ENCODE data around the gene MACC1.
A peak's percentile ranks its signal among the peaks of the same experiment; 100 is the strongest.

The MACC1 gene

DNA sequence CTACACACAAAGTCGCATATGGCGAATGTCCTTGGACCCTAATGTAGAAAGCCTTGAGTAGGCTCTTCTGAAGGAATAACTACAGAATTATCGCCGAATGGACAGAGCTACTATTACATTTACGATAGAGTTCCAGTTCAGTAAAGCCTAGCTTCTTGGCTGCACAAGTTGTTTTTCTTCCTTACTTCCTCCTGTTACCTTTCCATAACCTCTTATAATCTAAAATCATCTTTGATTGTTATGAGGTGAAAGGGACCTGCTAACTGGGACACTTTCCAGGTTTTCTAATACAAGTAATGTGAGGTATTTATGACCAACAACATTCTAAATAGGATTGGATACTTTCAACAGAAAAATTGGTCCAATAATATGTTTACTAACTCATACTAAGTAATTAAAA, 31.2 kb downstream of the MACC1 start:
- no peaks in the 10 kb centered on the region for H3K9me3 ChIP-seq (ENCODE audit: severe bottlenecking)
- DNase-seq (ENCODE audit: low spot score) = no peak
- H3K4me1 ChIP-seq (ENCODE audit: insufficient read depth, poor library complexity, severe bottlenecking) = no peaks in the 10 kb centered on the region
- TF ChIP-seq, protein P1, sequence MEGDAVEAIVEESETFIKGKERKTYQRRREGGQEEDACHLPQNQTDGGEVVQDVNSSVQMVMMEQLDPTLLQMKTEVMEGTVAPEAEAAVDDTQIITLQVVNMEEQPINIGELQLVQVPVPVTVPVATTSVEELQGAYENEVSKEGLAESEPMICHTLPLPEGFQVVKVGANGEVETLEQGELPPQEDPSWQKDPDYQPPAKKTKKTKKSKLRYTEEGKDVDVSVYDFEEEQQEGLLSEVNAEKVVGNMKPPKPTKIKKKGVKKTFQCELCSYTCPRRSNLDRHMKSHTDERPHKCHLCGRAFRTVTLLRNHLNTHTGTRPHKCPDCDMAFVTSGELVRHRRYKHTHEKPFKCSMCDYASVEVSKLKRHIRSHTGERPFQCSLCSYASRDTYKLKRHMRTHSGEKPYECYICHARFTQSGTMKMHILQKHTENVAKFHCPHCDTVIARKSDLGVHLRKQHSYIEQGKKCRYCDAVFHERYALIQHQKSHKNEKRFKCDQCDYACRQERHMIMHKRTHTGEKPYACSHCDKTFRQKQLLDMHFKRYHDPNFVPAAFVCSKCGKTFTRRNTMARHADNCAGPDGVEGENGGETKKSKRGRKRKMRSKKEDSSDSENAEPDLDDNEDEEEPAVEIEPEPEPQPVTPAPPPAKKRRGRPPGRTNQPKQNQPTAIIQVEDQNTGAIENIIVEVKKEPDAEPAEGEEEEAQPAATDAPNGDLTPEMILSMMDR (IDR thresholded peaks at IDR 0.05; ENCODE audit: poor library complexity, severe bottlenecking) = no peak
- no peak overlapping the region for H3K4me3 ChIP-seq (ENCODE audit: severe bottlenecking)
- H3K27ac ChIP-seq (ENCODE audit: poor library complexity, severe bottlenecking) = no peak overlapping the region
- H3K36me3 ChIP-seq (ENCODE audit: low read depth) = no peaks in the 10 kb centered on the region
- H3K27me3 ChIP-seq (ENCODE audit: insufficient read depth, poor library complexity, severe bottlenecking) = no peaks in the 10 kb centered on the region
- no peak for ATAC-seq (ENCODE audit: low read depth)

DNA sequence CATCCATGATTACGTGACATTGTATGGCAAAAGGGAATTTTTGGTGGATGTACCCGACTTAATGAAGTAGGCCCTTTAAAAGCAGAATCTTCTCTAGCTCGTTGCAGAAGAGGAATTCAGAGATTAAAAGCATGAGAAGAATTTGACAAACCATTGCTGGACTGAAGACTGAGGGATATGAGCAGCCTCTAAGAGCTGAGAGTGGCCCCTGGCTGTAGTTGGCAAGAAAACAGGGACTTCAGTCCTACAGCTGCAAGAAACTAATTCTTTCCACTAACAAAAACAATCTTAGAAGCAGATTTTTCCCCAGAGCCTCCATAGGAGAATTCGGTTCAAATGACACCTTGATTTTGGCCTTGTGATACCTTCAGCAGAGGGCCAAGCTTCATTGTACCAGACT, 34.1 kb downstream of the MACC1 start:
- DNase-seq (ENCODE audit: low spot score) = no peak
- TF ChIP-seq, protein P1 (IDR thresholded peaks at IDR 0.05; ENCODE audit: poor library complexity, severe bottlenecking) = no peak
- no peaks in the 10 kb centered on the region for H3K4me1 ChIP-seq (ENCODE audit: insufficient read depth, poor library complexity, severe bottlenecking)

DNA sequence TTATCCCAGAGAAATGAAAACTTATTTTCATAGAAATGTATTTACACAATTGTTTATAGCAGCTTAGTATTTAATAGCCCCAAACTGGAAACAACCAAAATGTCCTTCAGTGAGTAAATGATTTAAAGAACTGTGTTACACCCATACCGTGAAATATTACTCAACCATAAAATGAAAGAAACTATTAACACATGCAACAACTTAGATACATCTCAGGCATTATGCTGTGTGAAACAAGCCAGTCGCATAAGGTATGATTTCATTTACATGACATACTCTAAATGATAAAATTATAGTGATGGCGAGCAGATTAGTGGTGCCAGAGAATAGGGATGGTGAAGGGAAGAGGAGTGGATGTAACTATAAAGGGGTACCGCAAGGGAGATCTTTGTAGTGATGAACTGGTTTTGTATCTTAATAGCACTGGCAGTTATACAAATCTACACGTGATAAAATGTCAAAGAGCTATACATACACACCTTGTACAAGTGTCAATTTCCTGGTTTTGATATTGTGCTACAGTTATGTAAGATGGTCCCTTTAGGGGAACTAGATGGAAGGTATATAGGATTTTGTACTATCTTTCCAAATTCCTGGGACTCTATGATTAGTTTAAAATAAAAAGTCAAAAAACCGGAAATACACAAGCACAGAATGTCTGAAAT, 40.5 kb downstream of the MACC1 start:
- Histone ChIP-seq H3K4me1 (ENCODE audit: insufficient read depth, poor library complexity, severe bottlenecking) (no peaks in the 10 kb centered on the region), H3K36me3 (ENCODE audit: low read depth) (no peaks in the 10 kb centered on the region), H3K27me3 (ENCODE audit: insufficient read depth, poor library complexity, severe bottlenecking) (no peaks in the 10 kb centered on the region), H3K9me3 (ENCODE audit: severe bottlenecking) (no peaks in the 10 kb centered on the region), H3K27ac (ENCODE audit: poor library complexity, severe bottlenecking) (no peak overlapping the region), H3K4me3 (ENCODE audit: severe bottlenecking) (no peak overlapping the region)
- DNase-seq (ENCODE audit: low spot score) = no peak
- ATAC-seq (ENCODE audit: low read depth) = no peak
- TF ChIP-seq, protein P1 (IDR thresholded peaks at IDR 0.05; ENCODE audit: poor library complexity, severe bottlenecking) = no peak

More for the DNA sequence above, 34.1 kb downstream of the MACC1 start:
- H3K27me3 ChIP-seq (ENCODE audit: insufficient read depth, poor library complexity, severe bottlenecking) = no peaks in the 10 kb centered on the region
- H3K4me3 ChIP-seq (ENCODE audit: severe bottlenecking) = no peak overlapping the region
- H3K27ac ChIP-seq (ENCODE audit: poor library complexity, severe bottlenecking) = no peak overlapping the region
- H3K36me3 ChIP-seq (ENCODE audit: low read depth) = no peaks in the 10 kb centered on the region
- H3K9me3 ChIP-seq (ENCODE audit: severe bottlenecking) = no peaks in the 10 kb centered on the region
- no peak for ATAC-seq (ENCODE audit: low read depth)

DNA sequence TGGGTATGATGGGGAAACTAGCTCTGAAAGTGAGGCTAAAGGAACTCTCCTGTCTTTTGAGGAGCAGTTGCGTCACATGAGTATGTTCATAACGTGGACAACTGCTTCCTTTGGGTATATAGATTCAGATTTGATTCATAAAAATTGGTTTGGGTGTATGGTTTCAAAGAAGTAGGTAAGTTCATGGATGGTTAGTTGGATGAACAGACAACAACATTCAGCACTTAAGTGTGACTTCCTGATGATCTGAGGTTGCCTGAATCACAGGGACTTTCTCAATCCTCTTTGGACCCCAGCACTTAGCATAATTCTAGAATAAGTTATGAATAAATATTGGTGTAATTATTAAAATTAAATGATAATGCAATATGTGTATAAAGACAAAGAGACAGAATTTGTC, 43.4 kb downstream of the MACC1 start:
- Histone ChIP-seq H3K4me3 (ENCODE audit: severe bottlenecking) (no peak overlapping the region), H3K27me3 (ENCODE audit: insufficient read depth, poor library complexity, severe bottlenecking) (no peaks in the 10 kb centered on the region), H3K4me1 (ENCODE audit: insufficient read depth, poor library complexity, severe bottlenecking) (no peaks in the 10 kb centered on the region), H3K36me3 (ENCODE audit: low read depth) (no peaks in the 10 kb centered on the region), H3K9me3 (ENCODE audit: severe bottlenecking) (no peaks in the 10 kb centered on the region), H3K27ac (ENCODE audit: poor library complexity, severe bottlenecking) (no peak overlapping the region)
- no peak for ATAC-seq (ENCODE audit: low read depth)
- TF ChIP-seq, protein P1 (IDR thresholded peaks at IDR 0.05; ENCODE audit: poor library complexity, severe bottlenecking) = no peak
- no peak for DNase-seq (ENCODE audit: low spot score)

DNA sequence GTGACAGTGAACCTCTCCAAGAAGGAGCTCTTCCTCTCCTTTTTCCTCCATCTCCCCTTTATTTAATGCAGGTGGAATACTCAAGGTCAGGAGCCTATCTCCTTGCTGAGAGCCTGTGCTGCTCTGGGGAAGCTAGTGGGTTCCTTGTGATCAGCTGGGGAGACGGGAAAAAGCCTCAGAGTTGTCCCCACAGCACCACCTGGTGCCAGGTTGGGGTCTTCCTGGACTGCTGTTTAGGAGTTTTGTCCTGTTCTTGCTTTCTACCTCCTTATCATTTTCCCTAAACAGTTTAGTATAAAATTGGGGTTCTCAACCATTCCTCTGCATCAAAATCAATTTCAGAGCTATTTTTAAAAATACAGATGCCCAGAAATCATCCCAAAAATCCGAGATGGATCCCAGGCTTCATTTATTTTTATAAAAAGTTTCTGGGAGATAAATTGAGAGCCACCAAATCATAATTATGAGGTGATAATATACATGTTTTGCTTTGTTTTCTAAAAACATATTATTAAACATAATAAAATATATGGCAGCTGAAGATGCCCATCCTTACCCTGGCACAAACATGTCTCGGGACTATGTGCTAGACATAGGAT, 44.3 kb downstream of the MACC1 start:
- TF ChIP-seq, protein P1 (IDR thresholded peaks at IDR 0.05; ENCODE audit: poor library complexity, severe bottlenecking) = peak; percentile 81
- Histone ChIP-seq H3K4me1 (ENCODE audit: insufficient read depth, poor library complexity, severe bottlenecking) (no peaks in the 10 kb centered on the region), H3K36me3 (ENCODE audit: low read depth) (no peaks in the 10 kb centered on the region), H3K27me3 (ENCODE audit: insufficient read depth, poor library complexity, severe bottlenecking) (no peaks in the 10 kb centered on the region), H3K4me3 (ENCODE audit: severe bottlenecking) (no peak overlapping the region), H3K27ac (ENCODE audit: poor library complexity, severe bottlenecking) (no peak overlapping the region), H3K9me3 (ENCODE audit: severe bottlenecking) (no peaks in the 10 kb centered on the region)
- ATAC-seq (ENCODE audit: low read depth) = peak; percentile 88
- no peak for DNase-seq (ENCODE audit: low spot score)

All from RWPE2 (cell line).